RWPE2 (cell line): Measurements from ENCODE around the gene IFT172.

Experiments used
- ATAC-seq: fragments of 200-7000 bp; cut with Tn5 transposase; 3 replicates; pipeline ENCODE4 v1.9.1; 2021; ENCODE audit warnings: low read depth
- DNase-seq: peaks from one replicate; pipeline ENCODE4 v3.0.0-alpha.2; 2020; ENCODE audit warnings: low spot score
- H3K27ac ChIP-seq: fragments of 450-650 bp; 2 replicates; pipeline ENCODE4 v1.5.1; 2017; ENCODE audit warnings: mild to moderate bottlenecking; ENCODE audit not compliant: poor library complexity, severe bottlenecking
- H3K27me3 ChIP-seq: fragments of 250-450 bp; sonication (Bioruptor Pico); 2 replicates; pipeline ENCODE4 v1.5.1; 2021; ENCODE audit warnings: mild to moderate bottlenecking, moderate library complexity; ENCODE audit not compliant: insufficient read depth, poor library complexity, severe bottlenecking
- H3K36me3 ChIP-seq: fragments of 250-450 bp; sonication (Bioruptor Pico); 2 replicates; pipeline ENCODE4 v1.5.1; 2020; ENCODE audit warnings: low read depth, mild to moderate bottlenecking, moderate library complexity
- H3K4me1 ChIP-seq: fragments of 250-450 bp; sonication (Bioruptor Pico); 2 replicates; pipeline ENCODE4 v1.5.1; 2021; ENCODE audit warnings: mild to moderate bottlenecking, moderate library complexity; ENCODE audit not compliant: insufficient read depth, poor library complexity, severe bottlenecking
- H3K4me3 ChIP-seq: fragments of 250-450 bp; sonication (Bioruptor Pico); 2 replicates; pipeline ENCODE4 v1.5.1; 2021; ENCODE audit warnings: mild to moderate bottlenecking, moderate library complexity; ENCODE audit not compliant: severe bottlenecking
- H3K9me3 ChIP-seq: fragments of 250-450 bp; sonication (Bioruptor Pico); 2 replicates; pipeline ENCODE4 v1.5.1; 2021; ENCODE audit warnings: mild to moderate bottlenecking, moderate library complexity; ENCODE audit not compliant: severe bottlenecking
- TF ChIP-seq, protein P1 (sequence below): fragments of 450-650 bp; IDR thresholded peaks from one replicate; pipeline ENCODE4 v1.5.1; 2017; ENCODE audit warnings: mild to moderate bottlenecking, moderate library complexity; ENCODE audit not compliant: poor library complexity, severe bottlenecking

The IFT172 gene

DNA sequence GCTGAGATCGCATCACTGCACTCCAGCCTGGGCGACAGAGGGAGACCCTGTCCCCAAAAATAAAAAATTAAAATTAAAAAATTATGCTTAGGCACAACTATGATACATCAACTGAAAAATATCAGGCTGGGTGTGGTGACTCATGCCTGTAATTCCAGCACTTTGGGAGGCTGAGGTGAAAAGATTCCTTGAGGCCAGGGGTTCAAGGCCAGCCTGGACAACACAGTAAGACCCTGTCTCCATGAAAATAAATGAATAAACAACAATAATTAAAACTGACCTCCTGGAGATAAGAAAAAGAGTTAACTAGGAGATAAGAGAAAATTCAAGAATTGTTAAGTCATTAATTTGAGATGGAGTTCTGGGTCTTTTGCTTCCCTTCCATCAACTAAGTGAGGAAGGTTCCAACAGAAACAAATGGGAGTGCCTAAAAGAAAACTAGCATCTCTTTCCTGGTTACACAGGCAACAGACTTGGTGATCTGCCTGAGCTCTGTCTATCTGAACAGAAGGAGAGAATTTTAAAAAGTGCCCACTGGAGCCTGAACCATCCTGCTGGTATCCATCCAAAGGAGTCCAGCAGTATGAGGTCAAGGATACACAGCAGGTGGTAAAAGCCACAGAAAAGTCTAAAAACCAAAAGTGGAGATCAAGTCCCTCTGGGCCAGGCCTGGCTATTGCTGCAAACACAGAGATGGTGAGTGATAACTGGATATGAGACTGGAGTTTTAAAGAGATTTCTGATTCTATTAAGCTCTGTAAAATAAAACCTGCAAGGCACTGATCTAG lies 89.0 kb downstream of the IFT172 start:
- Histone ChIP-seq H3K27ac (no peak overlapping the region), H3K4me3 (no peak overlapping the region), H3K36me3 (peaks cover 54% of the 10 kb centered on the region), H3K9me3 (no peaks in the 10 kb centered on the region), H3K4me1 (no peaks in the 10 kb centered on the region), H3K27me3 (no peaks in the 10 kb centered on the region)
- no peak for ATAC-seq
- TF ChIP-seq, protein P1, sequence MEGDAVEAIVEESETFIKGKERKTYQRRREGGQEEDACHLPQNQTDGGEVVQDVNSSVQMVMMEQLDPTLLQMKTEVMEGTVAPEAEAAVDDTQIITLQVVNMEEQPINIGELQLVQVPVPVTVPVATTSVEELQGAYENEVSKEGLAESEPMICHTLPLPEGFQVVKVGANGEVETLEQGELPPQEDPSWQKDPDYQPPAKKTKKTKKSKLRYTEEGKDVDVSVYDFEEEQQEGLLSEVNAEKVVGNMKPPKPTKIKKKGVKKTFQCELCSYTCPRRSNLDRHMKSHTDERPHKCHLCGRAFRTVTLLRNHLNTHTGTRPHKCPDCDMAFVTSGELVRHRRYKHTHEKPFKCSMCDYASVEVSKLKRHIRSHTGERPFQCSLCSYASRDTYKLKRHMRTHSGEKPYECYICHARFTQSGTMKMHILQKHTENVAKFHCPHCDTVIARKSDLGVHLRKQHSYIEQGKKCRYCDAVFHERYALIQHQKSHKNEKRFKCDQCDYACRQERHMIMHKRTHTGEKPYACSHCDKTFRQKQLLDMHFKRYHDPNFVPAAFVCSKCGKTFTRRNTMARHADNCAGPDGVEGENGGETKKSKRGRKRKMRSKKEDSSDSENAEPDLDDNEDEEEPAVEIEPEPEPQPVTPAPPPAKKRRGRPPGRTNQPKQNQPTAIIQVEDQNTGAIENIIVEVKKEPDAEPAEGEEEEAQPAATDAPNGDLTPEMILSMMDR, result no peak
- DNase-seq, result no peak

DNA sequence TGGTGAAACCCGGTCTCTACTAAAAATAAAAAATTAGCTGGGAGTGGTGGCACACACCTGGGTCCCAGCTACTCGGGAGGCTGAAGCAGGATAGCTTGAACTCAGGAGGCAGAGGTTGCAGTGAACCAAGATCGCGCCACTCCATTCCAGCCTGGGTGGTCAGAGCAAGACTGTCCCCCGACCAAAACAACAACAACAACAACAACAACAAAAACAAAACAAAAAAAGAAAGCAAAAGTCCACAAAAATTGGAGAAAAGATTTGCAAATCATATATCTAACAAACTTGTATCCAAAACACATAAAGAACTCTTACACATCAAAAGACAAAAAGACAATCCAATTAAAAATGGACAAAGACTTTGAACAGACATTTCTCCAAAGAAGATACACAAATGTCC lies 90.6 kb downstream of the IFT172 start:
- H3K27me3 ChIP-seq, result no peaks in the 10 kb centered on the region
- H3K4me1 ChIP-seq, result no peaks in the 10 kb centered on the region

More for the DNA sequence above, 90.6 kb downstream of the IFT172 start:
- DNase-seq (no peak), ATAC-seq (no peak)
- TF ChIP-seq, protein P1, result no peak
- peaks cover 46% of the 10 kb centered on the region for H3K36me3 ChIP-seq
- H3K27ac ChIP-seq, result no peak overlapping the region
- no peaks in the 10 kb centered on the region for H3K9me3 ChIP-seq
- H3K4me3 ChIP-seq, result no peak overlapping the region
